GM19324 (cell line): ENCODE results near the gene CLSTN2.

Source experiments
- ATAC-seq: cut with Tn5 transposase; IDR thresholded peaks from one replicate; pipeline ENCODE4 v1.9.1; 2021; ENCODE audit warnings: mild to moderate bottlenecking, moderate library complexity; ENCODE audit not compliant: unreplicated experiment, low FRiP score

CLSTN2 gene

DNA sequence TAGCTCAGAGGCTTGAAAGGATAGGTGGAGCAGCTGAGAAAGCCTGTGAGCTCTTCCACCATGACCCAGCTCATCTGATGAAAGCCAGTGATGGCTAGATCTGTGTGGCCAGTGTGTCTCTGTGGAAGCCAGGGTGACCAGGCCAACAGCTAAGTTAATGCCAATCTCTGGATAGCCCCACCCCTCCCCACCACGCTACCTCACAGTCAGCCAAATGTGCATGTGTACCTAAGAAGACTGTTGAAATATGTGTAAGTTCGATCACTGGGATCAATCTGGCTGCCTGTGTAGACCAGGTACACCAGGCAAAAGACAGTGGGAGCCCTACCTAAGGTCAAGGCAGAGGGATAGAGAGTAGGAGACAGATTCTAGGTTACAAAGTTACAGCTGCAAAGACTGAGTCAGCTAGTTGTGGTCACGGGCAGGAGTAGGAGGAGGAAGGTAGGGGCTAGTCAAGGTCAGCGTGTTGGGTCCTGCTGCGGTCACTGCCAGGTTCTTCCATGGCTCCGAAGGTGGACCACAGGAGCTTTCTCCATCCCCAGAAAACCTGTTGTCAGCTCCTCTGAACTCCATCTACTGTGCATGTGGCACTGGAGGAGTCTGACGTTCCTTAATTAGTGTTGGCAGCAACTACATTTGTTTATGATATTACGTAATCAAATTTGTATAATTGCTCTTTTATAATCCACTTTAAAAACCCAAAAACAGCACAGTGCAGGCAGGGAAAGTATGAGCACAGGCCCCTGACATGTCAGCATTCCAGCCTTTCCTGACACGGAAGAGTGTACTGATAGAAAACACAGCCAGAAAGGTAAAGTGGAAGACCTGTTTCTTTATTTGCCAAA is 318.0 kb downstream of the CLSTN2 start:
- no peak for ATAC-seq

GRCh38 chr3:140258222-140258724 is 323.3 kb downstream of the CLSTN2 start:
- no peak for ATAC-seq

GRCh38 chr3:140265302-140265701 is 330.3 kb downstream of the CLSTN2 start:
- ATAC-seq = no peak

DNA sequence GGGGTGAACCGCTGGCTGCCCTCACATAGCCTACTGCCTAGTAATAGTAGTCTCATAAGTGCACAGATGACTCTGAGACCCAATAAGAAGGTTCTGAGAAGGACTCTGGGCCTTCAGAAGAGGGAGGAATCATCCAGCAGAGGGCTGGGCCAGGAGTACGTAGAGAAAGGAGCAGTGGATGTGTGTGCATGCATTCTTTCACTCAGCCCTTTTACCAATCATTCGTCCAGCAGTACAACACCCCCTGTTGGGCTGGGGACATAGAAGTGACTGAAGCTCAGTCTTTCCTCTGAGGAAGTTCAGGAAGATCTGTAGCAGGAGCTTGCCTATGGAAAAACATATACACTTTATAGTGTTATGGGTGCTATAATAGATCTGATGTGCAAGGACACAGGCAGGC is 333.1 kb downstream of the CLSTN2 start:
- ATAC-seq = no peak

GRCh38 chr3:140268610-140269009 is 333.6 kb downstream of the CLSTN2 start:
- no peak for ATAC-seq

- no peak for ATAC-seq
Measured at GRCh38 chr3:140270329-140270728, 335.3 kb downstream of the CLSTN2 start.

- ATAC-seq = no peak
Measured at GRCh38 chr3:140273542-140274195, 338.7 kb downstream of the CLSTN2 start.

- ATAC-seq = no peak
Measured at GRCh38 chr3:140274429-140274828, 339.4 kb downstream of the CLSTN2 start.

DNA sequence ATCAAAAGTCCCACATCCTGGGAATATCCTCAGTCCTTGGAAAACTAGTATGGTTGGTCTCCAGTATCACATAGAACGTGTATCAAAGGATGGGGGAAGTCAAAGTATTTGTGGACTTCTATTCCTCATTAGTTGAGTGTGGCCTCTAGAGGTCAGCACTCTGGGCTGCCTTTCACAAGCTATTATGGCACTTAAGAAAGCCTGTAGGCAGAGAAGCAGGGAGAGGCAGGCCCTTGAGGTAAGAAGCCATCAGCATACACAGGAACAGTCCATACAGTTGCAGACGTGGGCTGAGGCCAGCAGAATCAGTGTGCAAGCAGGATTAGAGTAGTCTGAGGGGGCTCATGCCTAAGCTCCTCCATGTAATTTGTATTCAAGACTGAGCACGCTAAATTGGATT is 341.7 kb downstream of the CLSTN2 start:
- ATAC-seq = no peak

- no peak for ATAC-seq
Measured at GRCh38 chr3:140277886-140278285, 342.9 kb downstream of the CLSTN2 start.

DNA sequence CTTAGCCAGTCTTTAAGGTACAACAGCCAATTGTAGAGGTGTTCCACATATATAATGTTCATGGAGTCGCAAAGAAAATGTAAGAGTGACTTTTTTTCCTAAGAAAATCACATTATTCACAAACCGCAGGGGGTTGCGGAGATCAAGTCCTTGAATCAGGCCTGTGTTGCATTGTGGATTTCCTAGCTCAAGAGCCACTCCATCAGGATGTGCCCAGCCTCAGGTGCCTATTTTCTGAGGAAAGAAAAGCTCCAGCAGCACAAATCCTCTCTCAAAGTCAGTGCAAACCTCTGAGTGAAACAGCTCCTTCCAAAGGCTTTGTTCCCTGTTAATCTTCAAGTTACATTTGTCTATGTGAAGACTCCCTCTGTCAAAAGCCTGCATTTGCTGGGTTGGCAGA is 349.4 kb downstream of the CLSTN2 start:
- ATAC-seq = no peak

- no peak for ATAC-seq
Measured at GRCh38 chr3:140285380-140285779, 350.4 kb downstream of the CLSTN2 start.

DNA sequence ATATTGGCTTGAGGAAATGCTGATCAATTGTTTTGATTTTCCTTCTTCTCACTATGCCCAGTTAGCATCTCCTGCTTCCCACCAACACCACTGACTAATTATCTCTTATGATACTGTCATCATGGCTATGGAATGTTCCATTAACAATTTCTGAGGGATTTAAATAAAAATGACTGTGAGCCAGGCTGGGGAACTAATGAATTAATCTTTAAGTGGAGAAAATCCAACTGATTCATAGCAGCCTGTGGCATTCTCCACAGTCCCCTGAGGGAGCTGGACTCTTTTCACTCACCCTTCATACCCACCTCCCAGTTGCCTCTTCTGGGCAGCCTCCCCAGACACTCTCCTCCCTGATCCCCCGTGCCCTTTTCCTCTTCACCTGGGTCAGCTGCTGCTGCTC is 353.6 kb downstream of the CLSTN2 start:
- ATAC-seq = no peak

DNA sequence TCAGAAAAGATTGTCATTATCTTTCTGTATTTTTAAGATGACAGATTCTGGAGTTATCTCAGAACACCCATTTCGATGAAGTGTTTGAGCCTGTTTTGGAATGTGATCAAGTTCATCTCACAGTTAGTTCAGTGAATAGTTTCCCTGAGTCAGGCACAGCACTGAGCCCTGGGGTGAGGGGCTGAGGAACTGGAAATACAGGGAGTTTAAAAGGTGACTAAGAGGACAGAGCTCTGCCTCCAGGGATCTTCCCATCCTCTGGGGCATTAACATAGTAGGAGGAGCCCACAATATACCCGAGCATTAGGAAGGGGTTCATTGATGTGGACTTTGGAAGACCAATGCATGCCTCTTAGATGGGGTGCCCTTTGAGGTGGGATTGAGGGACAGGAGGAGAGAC is 355.1 kb downstream of the CLSTN2 start:
- no peak for ATAC-seq

DNA sequence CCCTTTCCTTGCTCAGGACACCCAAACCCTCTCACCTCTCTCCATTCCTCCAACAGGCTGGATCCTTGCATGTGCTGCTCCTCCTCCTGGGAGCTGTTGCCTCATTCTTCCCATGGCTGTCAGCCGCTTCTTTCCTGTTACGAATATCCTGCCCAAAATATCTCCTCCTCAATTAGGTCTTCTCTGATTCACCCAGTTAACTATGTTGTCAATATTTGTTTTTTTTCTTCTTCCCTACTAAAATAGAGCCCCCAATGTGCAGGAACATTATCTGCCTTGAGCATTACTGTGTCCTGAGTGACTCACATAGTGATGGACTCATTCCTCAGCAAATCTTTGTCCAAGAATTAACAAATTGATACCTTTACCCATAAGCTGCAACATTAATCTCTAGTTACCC is 357.2 kb downstream of the CLSTN2 start:
- no peak for ATAC-seq

GRCh38 chr3:140292684-140293083 is 357.7 kb downstream of the CLSTN2 start:
- ATAC-seq = no peak

- no peak for ATAC-seq
Measured at GRCh38 chr3:140294058-140294457, 359.1 kb downstream of the CLSTN2 start.

GRCh38 chr3:140296796-140297352 is 361.9 kb downstream of the CLSTN2 start:
- ATAC-seq = no peak

GRCh38 chr3:140298043-140298442 is 363.1 kb downstream of the CLSTN2 start:
- ATAC-seq = no peak

DNA sequence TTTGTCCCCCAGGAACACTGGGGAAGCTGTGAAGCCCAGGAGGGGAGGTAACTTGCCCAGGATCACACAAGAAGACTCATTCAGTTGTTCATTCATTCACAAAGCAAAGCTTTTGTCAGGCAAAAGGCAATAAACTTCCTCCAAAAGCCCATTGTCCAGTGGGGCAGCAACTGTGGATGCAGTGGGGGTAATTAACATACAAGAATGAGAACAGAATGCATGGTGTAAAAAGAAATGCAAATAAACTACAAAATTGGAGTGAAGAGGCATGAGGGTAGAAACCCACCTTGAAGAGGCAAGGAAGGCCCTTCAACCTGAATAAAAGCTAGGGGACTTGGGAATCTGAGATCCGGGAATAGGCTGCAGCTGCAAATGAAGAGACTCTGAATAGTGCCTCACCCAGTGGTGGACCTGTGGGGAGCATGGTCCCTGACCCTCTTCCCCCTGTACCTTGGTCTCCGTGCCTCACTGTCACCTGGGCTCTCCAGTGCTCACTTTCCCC is 363.6 kb downstream of the CLSTN2 start:
- no peak for ATAC-seq

GRCh38 chr3:140303875-140304274 is 368.9 kb downstream of the CLSTN2 start:
- no peak for ATAC-seq
